CD4-positive, alpha-beta T cell (primary cell): ENCODE measurements around the gene ZNF584. TPM values are rescaled to one million over a fixed set of nuclear protein-coding genes. Genes with fewer than 3 reads are reported as not detected.
"Not testable (repeated sequence)": the region's sequence is repeated elsewhere in the genome, so short reads cannot be mapped to it uniquely, and the experiment has no call there.

ENCODE experiments used
- ATAC-seq: fragments of 200-7000 bp; cut with Tn5 transposase; one replicate; pipeline ENCODE4 v1.10.0; 2022; ENCODE audit warnings: mild to moderate bottlenecking; ENCODE audit not compliant: poor library complexity
- CTCF ChIA-PET: fragments of 350-600 bp; sonication (Branson Sonifier 250); formaldehyde crosslinking; loops from one replicate; lab custom pipeline; 2021; ENCODE audit warnings: antibody characterized with exemption, inconsistent platforms; lab: Charles Lee
- POLR2A ChIA-PET: fragments of 350-600 bp; sonication (Branson Sonifier 250); formaldehyde crosslinking; loops from one replicate; lab custom pipeline; 2021; ENCODE audit warnings: antibody characterized with exemption, inconsistent platforms; lab: Charles Lee
- DNase-seq, 14 experiments: peaks; one replicate each; pipeline ENCODE4 v3.0.0-alpha.2; 2013 to 2020; ENCODE audit warnings: mixed read lengths in 2 of 14
- H3K27ac ChIP-seq, 2 donors: one replicate each; pipeline versions ENCODE4 v1.5.1 to v1.7.0; 2013; ENCODE audit warnings: low read length in 2 of 2, low read depth in 1 of 2, mild to moderate bottlenecking in 1 of 2
- H3K27me3 ChIP-seq, 2 experiments: 1 replicate in 1 of 2; 2 replicates in 1 of 2; pipeline versions ENCODE4 v1.6.1 to v1.7.0; 2013; ENCODE audit warnings: low read length in 2 of 2, control low read depth in 1 of 2, mild to moderate bottlenecking in 1 of 2, moderate library complexity in 1 of 2; ENCODE audit not compliant: insufficient read depth in 2 of 2, control insufficient read depth in 1 of 2
- H3K36me3 ChIP-seq: one replicate; pipeline ENCODE4 v1.6.1; 2013; ENCODE audit warnings: low read length, control low read depth; ENCODE audit not compliant: insufficient read depth
- H3K4me1 ChIP-seq: one replicate; pipeline ENCODE4 v1.6.1; 2013; ENCODE audit warnings: low read length, control low read depth; ENCODE audit not compliant: insufficient read depth
- H3K4me3 ChIP-seq: one replicate; pipeline ENCODE4 v1.5.1; 2013; ENCODE audit warnings: mild to moderate bottlenecking, low read length, moderate library complexity
- H3K9me3 ChIP-seq, 2 experiments: 1 replicate in 1 of 2; 2 replicates in 1 of 2; pipeline versions ENCODE4 v1.6.1 to v1.7.0; 2013; ENCODE audit warnings: low read length in 2 of 2, mild to moderate bottlenecking in 2 of 2, control low read depth in 1 of 2, moderate library complexity in 1 of 2; ENCODE audit not compliant: control insufficient read depth in 1 of 2, insufficient read depth in 1 of 2
- H3K27ac Mint-ChIP-seq: one replicate; pipeline ENCODE4 v1.8.0; 2020; ENCODE audit warnings: mixed read lengths
- H3K27me3 Mint-ChIP-seq: one replicate; pipeline ENCODE4 v1.8.0; 2021; ENCODE audit warnings: mixed read lengths
- H3K36me3 Mint-ChIP-seq: one replicate; pipeline ENCODE4 v1.8.0; 2021; ENCODE audit warnings: low read depth, mixed read lengths
- H3K4me1 Mint-ChIP-seq: one replicate; pipeline ENCODE4 v1.8.0; 2021; ENCODE audit warnings: low read depth, mixed read lengths
- H3K4me3 Mint-ChIP-seq: one replicate; pipeline ENCODE4 v1.8.0; 2020; ENCODE audit warnings: mild to moderate bottlenecking, mixed read lengths
- H3K9me3 Mint-ChIP-seq: one replicate; pipeline ENCODE4 v1.8.0; 2020; ENCODE audit warnings: mixed read lengths
- intact Hi-C, 2 experiments: fragments of 100-400 bp; cut with DNase I in 1 of 2; cut with micrococcal nuclease in 1 of 2; formaldehyde crosslinking; loops; one replicate each; pipeline versions ENCODE4 v1.15.1 to v1.9.0; 2023 to 2025; cut with DNase I, micrococcal nuclease
- total RNA-seq, 174 experiments: library from RNA in 2 of 174; stranded (reverse) in 2 of 174; gene quantifications; one replicate each; pipeline ENCODE4 v1.2.3 and lab custom pipeline; 2021 to 2026
- TF ChIP-seq, protein P1 (sequence below): fragments of 200-600 bp; IDR thresholded peaks from one replicate; pipeline ENCODE4 v1.8.0; 2022; ENCODE audit warnings: antibody characterized with exemption, mild to moderate bottlenecking

The ZNF584 gene
- total RNA-seq, 2 experiments from 2014 or later: 1.7 to 1.8 TPM

DNA sequence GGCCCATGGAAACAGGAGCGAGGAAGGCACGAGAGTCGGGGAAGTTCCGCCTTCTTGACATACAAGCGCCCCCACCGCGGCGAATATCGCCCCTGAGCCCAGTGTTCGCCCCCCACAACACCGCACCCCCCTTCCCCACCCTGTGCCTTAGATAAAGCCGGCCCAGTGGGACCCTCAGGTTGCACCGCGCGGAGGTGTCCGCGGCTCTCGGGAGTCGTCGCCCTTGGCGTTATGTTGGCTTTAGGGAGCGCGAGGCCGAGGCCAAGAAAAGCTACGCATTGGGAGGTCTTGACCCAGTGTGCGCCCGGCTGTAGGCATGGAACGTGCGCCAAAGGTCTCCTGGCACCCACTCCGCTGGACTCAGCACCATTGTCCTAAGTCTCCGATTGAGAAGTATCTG is 32.1 kb downstream of the ZNF584 start:
- peaks cover 15% of the 10 kb centered on the region for H3K27me3 Mint-ChIP-seq
- peaks cover 25 to 49% of the 10 kb centered on the region in 2 experiments for H3K9me3 ChIP-seq
- POLR2A ChIA-PET: interaction anchor here (1.0 to 2.1 kb wide), 10 partner anchors 11 to 136 kb away, joined by 3 to 24 read pairs (median 3); partner anchors contain the start of genes TRIM28, ZNF324B, ZNF446 and ZNF497
- peak overlapping the region; percentile 97 for H3K4me3 Mint-ChIP-seq
- TF ChIP-seq, protein P1, sequence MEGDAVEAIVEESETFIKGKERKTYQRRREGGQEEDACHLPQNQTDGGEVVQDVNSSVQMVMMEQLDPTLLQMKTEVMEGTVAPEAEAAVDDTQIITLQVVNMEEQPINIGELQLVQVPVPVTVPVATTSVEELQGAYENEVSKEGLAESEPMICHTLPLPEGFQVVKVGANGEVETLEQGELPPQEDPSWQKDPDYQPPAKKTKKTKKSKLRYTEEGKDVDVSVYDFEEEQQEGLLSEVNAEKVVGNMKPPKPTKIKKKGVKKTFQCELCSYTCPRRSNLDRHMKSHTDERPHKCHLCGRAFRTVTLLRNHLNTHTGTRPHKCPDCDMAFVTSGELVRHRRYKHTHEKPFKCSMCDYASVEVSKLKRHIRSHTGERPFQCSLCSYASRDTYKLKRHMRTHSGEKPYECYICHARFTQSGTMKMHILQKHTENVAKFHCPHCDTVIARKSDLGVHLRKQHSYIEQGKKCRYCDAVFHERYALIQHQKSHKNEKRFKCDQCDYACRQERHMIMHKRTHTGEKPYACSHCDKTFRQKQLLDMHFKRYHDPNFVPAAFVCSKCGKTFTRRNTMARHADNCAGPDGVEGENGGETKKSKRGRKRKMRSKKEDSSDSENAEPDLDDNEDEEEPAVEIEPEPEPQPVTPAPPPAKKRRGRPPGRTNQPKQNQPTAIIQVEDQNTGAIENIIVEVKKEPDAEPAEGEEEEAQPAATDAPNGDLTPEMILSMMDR: no peak
- CTCF ChIA-PET: interaction anchor here (0.6 to 1.6 kb wide), 2 partner anchors 9 to 32 kb away, joined by 3 to 6 read pairs; partner anchors contain the start of gene ZNF584
- peaks cover 27% of the 10 kb centered on the region for H3K4me1 Mint-ChIP-seq
- peaks cover 15% of the 10 kb centered on the region for H3K36me3 ChIP-seq
- peaks cover 19% of the 10 kb centered on the region for H3K9me3 Mint-ChIP-seq
- no peaks in the 10 kb centered on the region for H3K27me3 ChIP-seq
- peaks cover 46% of the 10 kb centered on the region for H3K36me3 Mint-ChIP-seq
- H3K4me3 ChIP-seq: peak overlapping the region; percentile 62
- peak overlapping the region; percentile 68 to 77 for H3K27ac ChIP-seq
- intact Hi-C loops: loop anchor here (1.0 to 5.0 kb wide), 10 partner anchors 11 to 113 kb away; partner anchors contain the start of genes RPS5 (in 2 of the 2), ZNF324B (in 2 of the 2), ZNF446 (in 2 of the 2) and ZNF584 (in 2 of the 2)
- ATAC-seq (no peak), DNase-seq (peak in 2 of 14 experiments; percentile 5 to 10)
- H3K27ac Mint-ChIP-seq: peak overlapping the region; percentile 88
- peaks cover 23% of the 10 kb centered on the region for H3K4me1 ChIP-seq

DNA sequence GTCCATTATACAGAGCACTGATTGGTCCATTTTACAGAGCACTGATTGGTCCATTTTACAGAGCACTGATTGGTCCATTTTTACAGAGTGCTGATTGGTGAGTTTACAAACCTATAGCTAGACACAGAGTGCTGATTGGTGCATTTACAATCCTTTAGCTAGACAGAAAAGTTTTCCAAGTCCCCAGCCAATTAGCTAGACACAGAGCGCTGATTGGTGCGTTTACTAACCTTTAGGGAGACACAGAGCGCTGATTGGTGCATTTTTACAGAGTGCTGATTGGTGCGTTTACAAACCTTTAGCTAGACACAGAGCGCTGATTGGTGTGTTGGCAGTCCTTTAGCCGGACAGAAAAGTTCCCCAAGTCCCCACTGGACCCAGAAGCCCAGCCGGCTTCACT is 34.5 kb downstream of the ZNF584 start:
- Histone ChIP-seq H3K9me3 (peaks cover 3 to 36% of the 10 kb centered on the region in 2 experiments), H3K4me1 (peaks cover 23% of the 10 kb centered on the region), H3K27me3 (peaks cover 0 to 10% of the 10 kb centered on the region in 2 experiments)
- DNase-seq, ATAC-seq, H3K36me3 ChIP-seq, H3K4me3 Mint-ChIP-seq, H3K4me3 ChIP-seq, CTCF ChIA-PET, H3K27ac ChIP-seq, H3K27ac Mint-ChIP-seq: not testable (repeated sequence)
- H3K9me3 Mint-ChIP-seq: peaks cover 11% of the 10 kb centered on the region
- H3K27me3 Mint-ChIP-seq: peaks cover 25% of the 10 kb centered on the region
- H3K4me1 Mint-ChIP-seq: peaks cover 20% of the 10 kb centered on the region
- H3K36me3 Mint-ChIP-seq: peaks cover 21% of the 10 kb centered on the region
- POLR2A ChIA-PET: interaction anchor here (0.8 to 1.4 kb wide), 2 partner anchors 95 to 260 kb away, joined by 3 to 5 read pairs; partner anchors contain the start of gene ZNF274
- intact Hi-C loops: loop anchor here in 1 of 2 experiments (5.0 kb wide), 2 partner anchors 34 to 36 kb away; partner anchors contain the start of genes ZNF446 and ZNF584

DNA sequence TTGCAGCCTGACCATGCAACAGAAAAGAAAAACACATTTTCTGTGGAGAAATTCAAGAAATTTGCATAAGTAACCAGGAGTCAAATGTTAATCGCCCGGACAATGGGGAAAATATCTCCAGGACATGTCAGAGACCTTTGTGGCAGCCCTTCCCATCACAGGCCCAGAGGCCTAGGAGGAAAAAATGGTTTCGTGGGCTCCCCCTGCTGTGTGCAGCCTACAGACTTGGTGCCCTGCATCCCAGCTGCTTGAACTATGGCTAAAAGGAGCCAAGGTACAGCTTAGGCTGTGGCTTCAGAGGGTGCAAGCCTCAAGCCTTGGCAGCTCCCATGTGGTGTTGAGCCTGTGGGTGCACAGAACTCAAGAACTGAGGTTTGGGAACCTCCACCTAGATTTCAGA is 40.4 kb downstream of the ZNF584 start:
- H3K36me3 Mint-ChIP-seq: peaks cover 17% of the 10 kb centered on the region
- peaks cover 17% of the 10 kb centered on the region for H3K4me1 Mint-ChIP-seq
- H3K4me3 Mint-ChIP-seq, H3K9me3 Mint-ChIP-seq, H3K27ac Mint-ChIP-seq, DNase-seq, intact Hi-C loops, POLR2A ChIA-PET, CTCF ChIA-PET, H3K27ac ChIP-seq, H3K4me3 ChIP-seq, H3K36me3 ChIP-seq, ATAC-seq: not testable (repeated sequence)
- Histone ChIP-seq H3K4me1 (peaks cover 15% of the 10 kb centered on the region), H3K9me3 (peaks cover 7 to 14% of the 10 kb centered on the region in 2 experiments), H3K27me3 (peaks cover 9 to 16% of the 10 kb centered on the region in 2 experiments)
- peaks cover 42% of the 10 kb centered on the region for H3K27me3 Mint-ChIP-seq

DNA sequence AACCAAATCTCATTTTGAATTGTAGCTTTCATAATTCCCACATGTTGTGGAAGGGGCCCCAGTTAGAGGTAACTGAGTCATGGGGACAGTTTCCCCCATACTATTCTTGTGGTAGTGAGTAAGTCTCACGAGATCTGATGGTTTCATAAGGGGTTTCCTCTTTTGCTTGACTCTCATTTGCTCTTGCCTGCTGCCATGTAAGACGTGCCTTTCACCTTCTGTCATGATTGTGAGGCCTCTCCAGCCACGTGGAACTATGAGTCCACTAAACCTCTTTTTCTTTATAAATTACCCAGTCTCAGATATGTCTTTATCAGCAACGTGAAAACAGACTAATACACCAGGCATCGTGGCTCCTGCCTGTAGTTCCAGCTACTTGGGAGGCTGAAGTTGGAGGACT is 41.5 kb downstream of the ZNF584 start:
- ATAC-seq, H3K27ac ChIP-seq, DNase-seq, H3K27ac Mint-ChIP-seq, H3K4me3 ChIP-seq, POLR2A ChIA-PET, H3K9me3 Mint-ChIP-seq: not testable (repeated sequence)
- Mint-ChIP-seq H3K36me3 (peaks cover 26% of the 10 kb centered on the region), H3K27me3 (peaks cover 31% of the 10 kb centered on the region), H3K4me3 (peak overlapping the region; percentile 38), H3K4me1 (peaks cover 21% of the 10 kb centered on the region)
- intact Hi-C loops: loop anchor here in 1 of 2 experiments (2.0 to 5.0 kb wide), 2 partner anchors 41 to 143 kb away; partner anchors contain the start of genes ERVK3-1 and ZNF584
- Histone ChIP-seq H3K9me3 (peaks cover 7 to 14% of the 10 kb centered on the region in 2 experiments), H3K27me3 (peaks cover 9 to 16% of the 10 kb centered on the region in 2 experiments), H3K36me3 (peaks cover 10% of the 10 kb centered on the region), H3K4me1 (peaks cover 15% of the 10 kb centered on the region)
- CTCF ChIA-PET: interaction anchor here (0.6 to 2.6 kb wide), 2 partner anchors 9 to 70 kb away, joined by 3 to 10 read pairs; partner anchors contain the start of gene ZBTB45
